HT-29 (cell line): Measurements from ENCODE around the gene NPHP4. TPM values are rescaled to one million over a fixed set of nuclear protein-coding genes. Genes with fewer than 3 reads are reported as not detected.
A peak's percentile ranks its signal among the peaks of the same experiment; 100 is the strongest.

ENCODE experiments used
- DNase-seq: peaks from one replicate; pipeline ENCODE4 v3.0.0-alpha.2; 2015; ENCODE audit warnings: low spot score
- total RNA-seq: library from RNA; depleted of rRNA; stranded (reverse); fragments of >200 nt; shearing (Covaris generic); gene quantifications from 2 replicates; pipeline ENCODE4 v1.2.3, GENCODE V29; 2014

Gene NPHP4
- total RNA-seq, 1 experiment from 2014 or later: 15.8 TPM

DNA sequence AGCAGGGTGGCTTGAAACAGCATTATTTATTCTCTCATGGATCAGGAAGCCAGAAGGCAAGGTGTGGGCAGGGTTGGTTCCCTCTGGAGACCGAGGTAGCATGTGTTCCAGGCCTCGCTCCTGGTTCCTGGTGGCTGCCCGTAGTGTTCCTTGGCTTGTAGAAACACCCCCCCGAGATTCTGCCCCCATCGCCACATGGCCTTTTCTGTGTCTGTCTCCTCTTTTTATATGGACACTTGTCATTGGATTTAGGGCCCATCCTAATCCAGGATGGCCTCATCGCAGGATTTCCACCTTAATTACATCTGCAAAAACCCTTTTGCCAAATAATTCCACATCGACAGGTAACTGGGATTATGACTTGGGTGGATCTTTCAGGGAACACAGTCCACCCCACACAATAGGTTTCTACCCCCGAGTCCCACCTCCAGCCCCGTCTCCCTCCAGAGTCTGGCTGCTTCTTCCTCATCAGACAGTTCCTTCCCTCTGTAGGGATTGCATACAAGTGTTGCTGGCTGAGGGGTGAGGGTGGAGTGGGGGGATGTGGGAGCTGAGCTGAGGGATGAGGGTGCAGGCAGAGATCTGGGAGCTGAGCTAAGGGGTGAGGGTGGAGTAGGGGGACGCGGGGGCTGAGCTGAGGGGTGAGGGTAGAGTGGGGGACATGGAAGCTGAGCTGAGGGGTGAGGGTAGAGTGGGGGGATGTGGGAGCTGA lies 12.3 kb upstream of the NPHP4 start:
- DNase-seq: no peak

DNA sequence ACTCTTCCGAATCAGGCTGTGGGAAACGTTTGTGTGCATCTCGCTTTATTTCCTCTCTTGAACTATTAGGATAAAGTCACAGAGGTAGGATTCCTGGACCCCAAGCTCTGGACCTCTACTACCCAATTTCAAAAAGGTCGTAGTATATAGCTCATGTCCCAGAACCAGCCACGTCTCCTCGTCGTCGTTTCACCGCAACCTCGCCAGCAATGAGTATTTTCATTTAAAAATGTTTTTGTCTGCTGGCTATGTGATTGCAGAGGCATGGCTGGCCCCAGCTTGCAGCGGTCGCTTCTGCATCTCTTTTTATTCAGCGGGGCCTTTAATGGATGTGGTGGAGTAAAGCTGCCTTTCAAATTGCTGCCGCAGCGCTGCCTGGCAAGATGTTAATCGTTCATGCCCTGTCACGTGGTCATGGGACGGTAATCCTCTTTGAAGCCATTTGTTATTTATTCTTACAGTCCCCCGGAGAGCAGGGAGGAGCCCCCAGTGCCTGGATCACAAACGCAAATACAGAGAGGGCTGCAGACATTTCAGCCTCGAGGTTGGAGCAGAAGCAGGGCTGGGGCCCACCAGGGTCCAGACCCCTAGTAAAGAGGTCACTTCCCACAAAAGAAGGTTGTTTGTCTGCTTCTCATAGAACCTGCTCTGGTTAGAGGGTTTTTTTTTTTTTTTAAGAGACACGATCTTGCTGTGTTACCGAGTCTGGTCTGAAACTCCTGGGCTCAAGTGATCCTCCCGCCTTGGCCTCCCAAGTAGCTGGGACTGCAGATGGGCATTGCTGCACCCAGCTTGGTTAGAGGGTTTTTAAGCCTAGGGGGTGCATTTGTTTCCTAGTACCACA lies 11.6 kb upstream of the NPHP4 start:
- DNase-seq: no peak

DNA sequence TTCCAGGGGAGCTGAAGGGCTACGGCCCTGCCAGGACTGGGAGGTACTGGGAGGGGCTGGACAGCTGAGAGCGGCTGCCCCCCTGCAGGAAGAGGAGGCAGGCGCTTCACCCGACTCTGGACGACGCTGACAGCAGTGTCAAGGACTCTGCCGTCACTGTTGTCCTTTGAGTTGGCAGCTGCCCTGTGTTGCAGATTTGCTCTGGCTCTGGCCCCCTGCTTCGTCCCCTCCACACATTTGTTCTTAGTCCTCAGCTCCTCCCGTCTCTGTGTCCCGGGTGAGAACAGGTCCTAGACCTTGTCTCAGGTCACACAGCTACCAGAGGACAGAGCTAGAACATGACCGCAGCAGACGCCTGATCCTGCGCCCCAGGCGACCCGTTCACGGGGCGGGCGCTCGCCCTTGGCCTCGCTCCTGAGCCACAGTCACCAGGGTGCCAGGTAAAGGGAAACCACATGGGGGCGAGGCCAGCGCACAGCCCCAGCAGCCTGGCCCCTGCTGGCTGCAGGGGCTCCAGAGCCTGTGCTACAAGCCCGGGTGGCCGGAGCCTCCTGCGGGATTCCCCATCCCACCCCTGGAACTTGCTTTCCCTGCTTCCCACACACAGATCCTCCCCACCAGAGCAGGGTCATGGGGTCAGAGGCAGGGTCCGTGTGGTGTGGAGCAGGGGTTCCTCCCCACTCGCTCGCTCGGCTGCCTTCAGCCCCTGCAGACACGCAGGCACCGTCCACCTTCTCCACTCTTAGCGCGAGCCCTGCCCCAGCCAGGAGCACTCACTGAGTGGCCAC lies 10.7 kb upstream of the NPHP4 start:
- DNase-seq: no peak

DNA sequence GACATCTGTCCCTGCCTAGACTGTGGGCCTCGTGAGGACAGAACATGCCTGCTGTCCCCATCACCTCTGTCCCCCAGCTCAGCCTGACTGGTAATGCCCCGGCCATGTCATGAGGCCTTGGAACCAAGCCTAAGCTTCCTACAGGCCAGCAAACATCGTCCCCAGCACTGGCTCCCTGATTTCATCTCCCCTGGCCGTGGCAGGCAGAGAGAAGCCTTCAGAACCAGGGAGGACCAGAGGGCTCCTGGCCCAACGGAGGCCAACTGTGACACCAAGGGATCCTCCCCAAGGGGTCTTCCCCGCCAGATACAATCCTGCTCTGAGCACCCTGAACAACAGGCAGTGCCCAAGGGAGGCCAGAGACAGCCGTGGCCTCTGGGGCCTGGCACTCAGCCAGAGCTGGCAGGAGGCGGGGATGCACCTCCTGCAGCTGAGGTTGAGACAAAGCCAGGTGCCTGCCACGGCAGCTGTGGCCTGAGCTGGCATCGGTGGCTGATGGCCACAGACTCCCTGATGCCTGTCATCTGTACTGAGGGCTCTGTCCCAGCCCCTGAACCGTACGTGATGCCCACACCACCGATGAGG lies 9.9 kb upstream of the NPHP4 start:
- DNase-seq: peak; percentile 47

DNA sequence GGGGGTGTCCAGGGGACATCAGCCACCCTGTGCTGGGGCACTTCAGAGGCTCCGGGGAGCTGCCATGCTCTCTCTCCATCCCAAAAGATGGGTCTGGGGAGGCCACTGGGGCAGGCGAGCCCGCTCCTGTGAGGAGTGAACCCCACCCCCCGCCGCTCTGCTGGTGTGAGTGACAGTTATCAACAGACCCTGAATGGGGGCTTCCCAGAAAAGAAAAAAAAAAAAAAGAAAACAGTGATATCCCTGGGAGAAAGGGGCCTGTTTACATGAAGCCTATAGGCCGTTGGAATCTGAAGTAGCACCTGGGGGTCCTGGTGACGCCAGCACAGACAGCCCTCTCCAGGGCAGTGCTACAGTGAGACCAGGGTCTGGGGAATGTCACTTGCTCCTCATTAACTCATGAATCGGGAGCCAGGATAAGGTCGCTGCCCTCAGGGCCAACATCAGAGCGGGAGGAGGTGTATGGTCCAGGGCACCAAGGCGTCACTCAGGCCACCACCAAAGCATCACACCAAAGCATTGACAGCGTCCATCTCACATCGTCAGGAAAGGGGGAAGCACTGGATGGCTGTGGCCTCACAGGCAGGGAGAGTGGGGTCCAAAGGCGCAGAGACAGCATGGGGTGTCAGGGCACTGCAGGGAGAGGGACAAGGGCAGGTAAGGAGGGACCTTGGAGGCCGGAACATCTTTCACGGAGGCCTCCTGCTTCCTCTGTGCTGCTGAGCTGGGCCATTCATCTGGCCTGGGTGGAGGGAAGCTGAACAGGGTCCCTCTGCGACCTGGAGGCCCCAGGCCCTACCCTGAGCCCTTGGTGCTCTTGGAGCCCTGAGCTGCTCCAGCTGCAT lies 8.4 kb upstream of the NPHP4 start:
- no peak for DNase-seq

DNA sequence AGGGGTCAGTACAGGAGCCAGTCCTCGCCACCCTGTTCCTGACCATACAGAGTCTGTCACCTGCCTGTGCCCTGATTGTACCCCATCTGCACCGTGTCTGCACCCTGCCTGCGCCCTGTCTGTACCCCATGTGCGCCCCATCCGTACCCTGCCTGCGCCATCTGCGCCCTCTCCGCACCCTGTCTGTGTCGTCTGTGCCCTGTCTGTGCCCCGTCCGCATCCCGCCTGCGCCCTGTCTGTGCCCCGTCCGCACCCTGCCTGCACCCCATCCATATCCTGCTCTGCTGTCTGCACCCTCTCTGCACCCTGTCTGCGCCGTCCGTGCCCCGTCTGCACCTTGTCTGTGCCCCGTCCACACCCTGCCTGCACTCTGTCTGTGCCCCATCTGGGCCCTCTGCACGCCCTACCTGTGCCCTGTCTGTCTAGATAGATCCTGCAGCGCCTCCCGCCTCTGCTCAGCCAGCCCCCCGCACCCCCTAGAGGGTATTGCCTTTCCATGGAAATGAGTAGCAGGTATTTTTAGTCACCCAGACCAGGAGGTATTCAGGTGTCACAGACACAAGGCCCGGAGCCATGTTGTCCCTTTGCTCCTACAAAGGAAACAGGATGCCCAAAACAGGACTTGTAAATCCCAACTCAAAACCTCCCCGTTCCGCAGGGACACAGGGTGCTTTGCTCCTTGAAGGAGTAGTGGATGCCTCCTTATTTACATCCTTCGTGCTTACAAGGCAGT lies 7.7 kb upstream of the NPHP4 start:
- no peak for DNase-seq

DNA sequence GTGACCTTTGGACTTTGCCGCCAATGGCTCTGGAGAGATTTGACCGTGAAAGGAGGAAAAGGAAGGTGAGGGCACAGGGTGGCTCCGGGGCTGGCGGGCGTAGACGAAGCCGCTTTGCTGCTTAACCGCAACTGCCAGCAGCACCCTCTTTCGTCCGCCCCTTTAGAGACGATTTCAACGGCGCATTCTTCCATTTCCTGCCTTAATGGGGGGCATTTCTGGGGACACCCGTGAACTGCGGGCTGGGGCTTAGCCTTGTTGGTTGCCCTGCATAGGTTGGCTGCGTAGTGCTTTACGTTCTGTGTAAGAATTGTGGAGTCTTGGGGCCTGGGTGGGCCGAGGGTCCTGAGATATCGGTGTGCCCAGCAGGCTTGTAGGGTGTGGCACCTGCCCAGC lies 6.7 kb upstream of the NPHP4 start:
- no peak for DNase-seq

DNA sequence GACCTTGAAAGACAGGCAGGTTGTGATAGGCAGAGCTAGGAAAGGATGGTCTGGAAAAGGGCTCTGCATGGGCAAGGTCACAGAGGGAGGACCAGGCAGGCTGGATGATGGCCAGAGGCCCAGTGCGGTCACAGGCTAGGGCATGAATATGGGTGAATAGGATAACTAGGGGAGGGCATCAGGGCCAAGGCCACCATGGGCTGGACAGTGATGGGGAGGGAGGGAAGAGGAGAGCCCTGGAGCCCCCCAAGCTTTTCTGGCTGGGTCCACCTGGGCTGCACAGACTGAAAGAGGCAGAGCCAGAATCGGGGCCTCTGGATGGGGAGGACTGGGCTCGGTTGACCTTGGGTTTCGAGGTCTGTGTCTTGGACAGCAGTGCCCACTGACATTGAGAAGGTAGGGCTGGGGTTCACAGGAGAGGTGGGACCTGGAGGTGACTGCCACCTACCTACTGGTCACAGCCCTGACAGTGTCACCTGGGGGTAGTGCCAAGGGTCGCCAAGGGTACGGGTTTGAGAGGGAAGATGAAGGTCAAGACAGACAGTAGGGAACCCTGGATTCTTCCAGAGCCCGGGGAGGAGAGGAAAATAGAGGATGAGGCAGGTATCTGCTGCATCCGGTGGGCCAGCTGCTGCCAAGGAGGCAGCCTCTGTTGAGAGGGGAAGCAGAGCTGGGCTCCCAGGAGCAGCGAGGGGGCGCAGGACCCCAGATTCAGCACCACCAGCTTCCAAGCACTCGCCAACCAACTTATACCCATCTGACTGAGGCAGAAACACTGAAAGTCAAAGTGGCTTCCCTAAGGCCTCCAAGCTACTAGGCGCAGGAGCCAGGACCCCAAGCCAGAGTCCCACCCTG lies 6.1 kb upstream of the NPHP4 start:
- no peak for DNase-seq

DNA sequence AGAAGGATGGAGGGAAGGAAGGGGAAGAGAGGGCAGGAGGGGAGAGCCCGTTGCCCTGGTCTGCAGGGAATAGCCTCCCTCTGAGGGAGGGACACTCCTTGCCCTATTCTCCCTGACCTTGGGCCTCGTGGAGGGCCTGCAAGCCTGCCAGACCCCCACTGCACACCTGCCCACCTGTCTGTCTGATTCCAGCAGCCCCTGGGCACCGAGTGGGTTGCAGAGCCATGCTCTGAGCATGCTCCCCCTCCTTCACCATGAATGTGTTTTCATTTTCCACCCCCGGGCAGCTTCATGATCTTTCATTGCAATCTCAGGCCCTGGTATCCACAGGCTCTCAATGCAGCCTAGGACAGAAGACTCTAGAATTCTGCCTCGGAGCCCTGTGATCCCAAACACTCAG lies 5.1 kb upstream of the NPHP4 start:
- no peak for DNase-seq

DNA sequence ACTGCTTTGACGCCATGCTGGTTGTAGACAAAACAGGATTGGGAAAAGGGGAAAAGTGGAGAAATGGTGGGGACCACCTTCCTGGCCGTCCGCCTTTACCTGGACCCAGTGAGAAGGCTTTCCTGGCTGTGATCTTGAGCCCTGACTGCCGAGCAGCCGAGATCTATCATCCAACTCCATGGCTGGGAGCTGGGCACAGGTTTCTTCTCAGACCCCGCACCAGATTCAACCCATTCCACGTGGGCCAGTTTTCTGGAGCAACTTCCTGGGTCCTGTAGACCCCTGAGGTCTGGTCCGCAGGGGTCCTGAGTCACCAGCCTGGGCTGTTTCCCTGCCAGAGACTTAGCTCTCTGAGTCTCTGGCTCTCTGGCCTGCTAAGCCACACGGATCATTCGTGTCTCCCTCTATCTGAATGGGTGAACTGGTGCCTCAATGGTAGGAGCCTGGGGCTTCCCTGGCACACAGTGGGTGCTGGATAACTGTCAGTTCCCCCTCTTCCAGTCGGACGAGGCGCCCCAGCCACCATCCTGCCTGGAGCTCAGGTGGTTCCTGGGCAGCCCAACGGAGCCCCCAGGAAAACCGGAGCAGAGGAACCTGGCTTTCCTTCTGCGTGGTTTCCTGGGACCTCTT lies 4.5 kb upstream of the NPHP4 start:
- no peak for DNase-seq

DNA sequence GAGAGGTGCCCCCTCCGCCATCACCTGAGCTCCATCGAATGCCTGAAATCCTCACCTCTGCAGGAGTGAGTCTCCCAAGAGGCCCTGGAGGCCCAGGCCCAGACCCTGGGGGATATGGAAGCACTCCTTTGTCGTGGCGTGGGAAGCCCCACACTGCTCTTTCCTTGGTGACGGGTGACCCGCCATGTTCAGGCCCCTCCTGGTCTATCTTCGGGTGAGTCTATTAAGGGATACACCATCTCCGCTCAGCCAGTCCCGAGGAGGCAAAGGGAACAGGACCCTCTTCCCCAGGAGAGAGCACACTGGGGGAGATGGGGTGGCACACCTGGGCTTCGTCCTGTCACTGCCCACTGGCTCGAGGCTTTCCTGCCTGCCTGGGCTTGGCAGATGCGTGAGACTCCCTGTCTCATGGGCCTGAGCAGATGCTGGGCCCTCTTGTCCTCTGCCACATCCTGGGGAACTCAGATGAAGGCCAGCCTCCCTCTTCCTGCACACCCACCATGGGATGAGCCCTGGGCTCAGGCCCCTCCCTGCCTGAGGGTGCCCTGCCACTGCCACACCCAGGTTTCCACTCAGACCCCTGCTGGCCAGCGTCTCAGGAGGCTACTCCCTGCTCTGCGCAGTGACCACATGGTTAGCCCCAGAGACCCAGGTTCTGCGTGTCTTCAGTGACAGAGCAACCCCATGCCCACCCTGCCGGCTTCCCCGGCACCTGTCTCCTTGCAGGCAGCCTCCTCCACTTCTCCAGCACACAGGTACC lies 3.8 kb upstream of the NPHP4 start:
- DNase-seq: no peak

DNA sequence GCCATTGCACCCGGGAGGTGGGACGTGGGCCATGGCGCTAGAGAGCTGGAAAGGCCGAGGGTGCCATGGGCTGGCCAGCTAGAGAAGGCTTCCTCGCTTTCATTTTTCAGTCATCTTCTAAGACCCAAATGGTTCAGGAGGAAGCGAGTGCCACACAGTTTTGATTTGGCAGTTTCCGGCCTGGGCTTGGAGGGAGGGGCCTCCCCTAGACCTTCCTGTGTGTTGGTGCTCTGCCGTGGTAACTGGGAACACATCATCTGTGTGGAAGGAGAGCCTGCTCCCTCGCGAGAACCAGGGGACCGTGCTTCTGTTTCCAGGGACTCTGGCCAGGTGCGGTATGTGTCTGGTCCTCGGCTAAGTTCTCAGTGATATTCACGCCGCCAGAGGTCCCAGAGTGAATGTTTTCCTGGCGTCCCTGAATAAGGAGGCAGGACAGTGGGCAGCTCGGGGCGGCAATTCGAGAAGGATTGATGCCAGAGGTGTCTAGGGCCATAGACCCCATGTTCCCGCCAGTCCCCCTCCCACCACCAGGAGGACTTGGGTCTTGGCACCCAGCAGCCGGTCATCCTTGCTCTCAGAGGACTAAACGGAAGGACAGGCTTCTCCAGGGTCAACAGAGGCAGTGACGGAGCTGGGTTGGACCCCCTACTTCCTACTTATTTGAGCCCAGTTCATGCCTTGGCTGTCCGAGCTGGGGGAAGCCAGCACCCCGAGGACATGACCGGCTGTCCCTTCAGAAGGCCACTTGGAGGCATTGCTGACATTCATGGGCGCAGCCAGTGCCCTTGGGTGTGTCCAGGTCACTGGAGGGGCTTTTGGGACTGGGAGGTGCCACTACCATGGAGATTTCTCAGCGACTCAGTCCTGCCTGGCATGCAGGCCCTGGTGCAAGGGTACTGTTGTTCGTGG lies 2.7 kb upstream of the NPHP4 start:
- DNase-seq: no peak

DNA sequence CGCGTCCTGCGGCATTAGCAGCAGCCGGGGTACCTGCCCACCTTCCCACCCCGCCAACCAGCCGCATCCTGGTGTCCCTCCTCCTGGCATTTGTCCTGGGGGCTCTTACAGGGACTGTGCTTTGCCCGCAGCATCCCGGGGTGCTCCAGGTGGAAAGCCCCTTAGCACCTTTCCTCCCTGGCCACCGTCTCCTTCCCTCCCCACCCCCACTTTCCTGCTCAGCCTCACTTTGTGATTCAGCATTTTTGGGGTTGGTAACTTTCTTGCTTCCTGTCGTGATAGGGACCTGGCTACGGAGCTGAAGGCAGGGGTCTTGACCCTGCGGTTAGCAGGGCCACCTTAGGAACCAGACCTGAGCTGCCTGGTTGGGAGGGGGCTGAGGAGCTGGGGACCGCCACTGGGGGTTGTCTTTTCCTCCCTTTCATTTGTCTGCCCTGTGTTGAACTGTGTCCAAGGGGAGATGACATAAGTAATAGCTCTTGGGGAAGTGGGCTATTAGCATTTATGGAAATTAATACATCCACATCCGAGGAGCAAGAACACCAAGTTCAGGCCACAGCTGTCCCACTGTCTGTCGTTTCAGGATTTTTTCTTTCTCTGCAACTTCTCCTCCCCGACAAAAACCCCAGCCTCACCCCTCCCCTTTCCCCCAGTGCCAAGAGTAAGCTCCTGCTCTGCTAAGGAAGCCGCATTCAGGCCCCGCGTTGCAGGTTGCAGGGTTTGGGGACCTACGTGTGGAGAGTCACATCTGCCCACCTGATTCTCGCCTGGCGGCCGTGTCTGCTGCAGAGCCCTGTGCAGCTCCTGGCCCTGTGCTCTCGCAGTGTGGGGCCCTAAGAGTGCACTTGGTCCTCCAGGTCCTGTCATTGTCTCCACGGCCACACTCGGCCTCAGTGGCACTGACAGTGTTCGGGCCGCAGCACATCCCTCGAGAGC lies 1.6 kb upstream of the NPHP4 start:
- no peak for DNase-seq

DNA sequence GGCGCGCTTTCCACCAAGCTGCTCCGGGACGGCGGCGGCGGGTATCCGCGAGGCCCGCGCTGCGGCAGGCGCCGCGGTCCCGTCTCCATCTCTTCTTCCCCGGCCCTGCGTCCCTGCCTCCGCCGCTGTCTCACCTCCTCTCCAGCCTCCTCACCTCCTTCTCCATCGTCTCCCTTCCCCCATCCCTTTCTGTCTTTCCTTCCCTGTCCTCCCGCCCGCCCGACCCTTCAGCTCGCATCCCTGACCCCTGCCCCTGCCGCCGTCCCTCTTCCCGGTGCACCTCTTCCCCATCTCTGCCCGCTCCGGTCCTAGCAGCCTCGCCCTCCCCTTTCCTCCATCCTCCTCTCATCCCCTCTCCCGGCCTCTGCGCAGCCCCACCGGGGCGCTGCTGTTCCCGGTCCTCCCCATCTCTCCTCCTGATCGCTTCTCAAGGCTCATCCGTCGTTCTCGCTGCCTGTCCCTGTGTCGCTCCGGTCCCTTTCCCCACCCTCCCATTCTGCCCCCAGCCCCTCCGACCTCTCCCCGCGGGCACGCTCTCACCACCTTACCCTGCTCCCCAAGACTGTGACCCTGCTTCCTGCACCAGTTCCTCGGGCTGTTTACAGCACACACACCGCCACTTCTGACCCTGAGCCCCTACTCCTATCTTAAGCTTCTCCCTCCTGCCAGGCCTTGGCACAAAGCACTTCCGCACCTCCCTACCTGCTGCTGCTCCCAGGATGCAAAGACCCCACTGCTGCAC lies 760 bp upstream of the NPHP4 start:
- no peak for DNase-seq

DNA sequence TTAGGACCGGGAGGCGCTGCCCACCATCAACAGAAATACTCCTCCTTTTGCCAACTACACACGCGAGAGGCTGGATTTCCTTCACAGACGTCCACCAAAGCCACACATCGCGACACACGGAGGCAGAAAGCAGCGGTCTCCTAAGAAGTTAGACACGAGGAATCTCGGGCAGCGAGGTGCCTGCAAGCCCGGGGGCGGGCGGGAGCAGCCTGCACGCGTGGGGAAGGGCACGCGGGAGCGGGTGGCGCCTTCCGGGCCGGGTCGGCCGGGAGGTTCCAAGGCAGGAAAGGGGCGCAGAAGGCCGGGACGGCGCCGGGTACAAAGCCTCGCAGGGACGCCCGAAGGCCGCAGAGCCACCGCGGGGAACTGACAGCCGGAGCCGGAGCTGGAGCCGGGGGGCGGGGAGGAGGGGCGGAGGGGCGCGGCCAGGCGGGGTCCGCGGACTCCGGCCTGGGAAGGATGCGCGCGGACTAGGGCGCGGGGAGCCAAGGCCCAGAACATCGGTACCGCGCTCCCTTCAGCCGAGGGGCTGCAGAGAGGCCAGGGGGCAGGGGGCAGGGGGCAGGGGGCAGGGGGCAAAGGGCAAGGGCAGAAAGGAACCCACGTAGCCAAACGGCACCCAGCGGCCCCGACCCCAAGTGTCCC lies 722 bp downstream of the NPHP4 start:
- DNase-seq: no peak
